ENCODE data around the gene EYA2. TPM values are rescaled to one million over a fixed set of nuclear protein-coding genes. Genes with fewer than 3 reads are reported as not detected.

EYA2 gene
- total and polyA plus RNA-seq, 2 donors from 2014 or later, result 2.6 to 7.9 TPM

GRCh38 chr20:47086316-47086715, 191.7 kb downstream of the EYA2 start:
- no peak overlapping the region for H3K27ac ChIP-seq (ENCODE audit: low read depth in 2 of 2, low read length in 2 of 2)
- no peak for FAIRE-seq
- H3K9ac ChIP-seq (ENCODE audit: low read length in 3 of 3), result no peak overlapping the region
- H3K9me3 ChIP-seq (ENCODE audit: control insufficient read depth in 2 of 3, insufficient read depth in 1 of 3, low read length in 3 of 3), result no peaks in the 10 kb centered on the region
- no peak for TF ChIP-seq CTCF (IDR thresholded peaks at IDR 0.05; ENCODE audit: borderline replicate concordance, extremely low read depth, insufficient read depth)
- no peaks in the 10 kb centered on the region for H3K36me3 ChIP-seq (ENCODE audit: control insufficient read depth in 2 of 3, insufficient read depth in 3 of 3, low read length in 3 of 3)
- H3K27me3 ChIP-seq (ENCODE audit: control insufficient read depth, insufficient read depth, low read length), result no peaks in the 10 kb centered on the region
- intact Hi-C loops (cut with DNase I), result no loop called here
- H3K4me1 ChIP-seq (ENCODE audit: control insufficient read depth in 2 of 3, insufficient read depth in 2 of 3, low read depth in 1 of 3, low read length in 3 of 3), result no peaks in the 10 kb centered on the region
- DNase-seq, result no peak
- no peak overlapping the region for H3K4me3 ChIP-seq (ENCODE audit: low read length in 3 of 3)

- intact Hi-C loops (cut with DNase I), result no loop called here
- H3K27me3 ChIP-seq (ENCODE audit: control insufficient read depth, insufficient read depth, low read length), result no peaks in the 10 kb centered on the region
- TF ChIP-seq CTCF (IDR thresholded peaks at IDR 0.05; ENCODE audit: borderline replicate concordance, extremely low read depth, insufficient read depth), result no peak
- FAIRE-seq (no peak), DNase-seq (no peak)
- H3K4me1 ChIP-seq (ENCODE audit: control insufficient read depth in 2 of 3, insufficient read depth in 2 of 3, low read depth in 1 of 3, low read length in 3 of 3), result no peaks in the 10 kb centered on the region
- no peaks in the 10 kb centered on the region for H3K36me3 ChIP-seq (ENCODE audit: control insufficient read depth in 2 of 3, insufficient read depth in 3 of 3, low read length in 3 of 3)
- H3K4me3 ChIP-seq (ENCODE audit: low read length in 3 of 3), result no peak overlapping the region
- H3K9me3 ChIP-seq (ENCODE audit: control insufficient read depth in 2 of 3, insufficient read depth in 1 of 3, low read length in 3 of 3), result no peaks in the 10 kb centered on the region
- no peak overlapping the region for H3K9ac ChIP-seq (ENCODE audit: low read length in 3 of 3)
- no peak overlapping the region for H3K27ac ChIP-seq (ENCODE audit: low read depth in 2 of 2, low read length in 2 of 2)
These were observed 193.7 kb downstream of the EYA2 start for GRCh38 chr20:47088335-47088734.

GRCh38 chr20:47089151-47089550, 194.5 kb downstream of the EYA2 start:
- Histone ChIP-seq H3K4me1 (ENCODE audit: control insufficient read depth in 2 of 3, insufficient read depth in 2 of 3, low read depth in 1 of 3, low read length in 3 of 3) (no peaks in the 10 kb centered on the region), H3K27me3 (ENCODE audit: control insufficient read depth, insufficient read depth, low read length) (no peaks in the 10 kb centered on the region), H3K9me3 (ENCODE audit: control insufficient read depth in 2 of 3, insufficient read depth in 1 of 3, low read length in 3 of 3) (no peaks in the 10 kb centered on the region), H3K4me3 (ENCODE audit: low read length in 3 of 3) (no peak overlapping the region), H3K9ac (ENCODE audit: low read length in 3 of 3) (no peak overlapping the region), H3K36me3 (ENCODE audit: control insufficient read depth in 2 of 3, insufficient read depth in 3 of 3, low read length in 3 of 3) (no peaks in the 10 kb centered on the region), H3K27ac (ENCODE audit: low read depth in 2 of 2, low read length in 2 of 2) (no peak overlapping the region)
- no peak for TF ChIP-seq CTCF (IDR thresholded peaks at IDR 0.05; ENCODE audit: borderline replicate concordance, extremely low read depth, insufficient read depth)
- intact Hi-C loops (cut with DNase I), result no loop called here
- FAIRE-seq, result no peak
- DNase-seq, result no peak

DNA sequence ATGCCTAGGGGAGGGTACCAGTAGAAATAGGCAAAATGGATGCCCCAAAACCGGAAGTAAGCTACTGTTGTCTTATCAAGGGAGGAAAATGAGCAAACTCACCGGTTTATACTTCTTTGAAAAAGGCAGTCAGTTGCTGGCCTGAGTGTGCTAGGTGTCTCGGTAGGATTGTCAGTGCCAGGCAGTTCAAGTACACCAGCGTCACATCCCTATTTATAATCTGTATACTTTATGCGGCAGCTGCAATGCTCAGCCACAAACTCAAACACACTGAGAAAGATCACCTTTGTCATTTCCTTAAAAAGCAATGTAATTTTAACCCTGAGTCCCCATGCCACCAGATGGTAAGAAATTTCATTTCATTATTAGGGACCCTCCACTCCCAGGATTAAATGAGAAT, 196.2 kb downstream of the EYA2 start:
- Histone ChIP-seq H3K4me3 (ENCODE audit: low read length in 3 of 3) (no peak overlapping the region), H3K9ac (ENCODE audit: low read length in 3 of 3) (no peak overlapping the region), H3K4me1 (ENCODE audit: control insufficient read depth in 2 of 3, insufficient read depth in 2 of 3, low read depth in 1 of 3, low read length in 3 of 3) (no peaks in the 10 kb centered on the region), H3K36me3 (ENCODE audit: control insufficient read depth in 2 of 3, insufficient read depth in 3 of 3, low read length in 3 of 3) (no peaks in the 10 kb centered on the region), H3K27ac (ENCODE audit: low read depth in 2 of 2, low read length in 2 of 2) (no peak overlapping the region), H3K27me3 (ENCODE audit: control insufficient read depth, insufficient read depth, low read length) (no peaks in the 10 kb centered on the region), H3K9me3 (ENCODE audit: control insufficient read depth in 2 of 3, insufficient read depth in 1 of 3, low read length in 3 of 3) (no peaks in the 10 kb centered on the region)
- intact Hi-C loops (cut with DNase I), result no loop called here
- FAIRE-seq (no peak), DNase-seq (no peak)
- TF ChIP-seq CTCF (IDR thresholded peaks at IDR 0.05; ENCODE audit: borderline replicate concordance, extremely low read depth, insufficient read depth), result no peak

Data from kidney (tissue), 14 donors.